ENCODE data around the gene TANGO2.

Gene TANGO2, protein sequence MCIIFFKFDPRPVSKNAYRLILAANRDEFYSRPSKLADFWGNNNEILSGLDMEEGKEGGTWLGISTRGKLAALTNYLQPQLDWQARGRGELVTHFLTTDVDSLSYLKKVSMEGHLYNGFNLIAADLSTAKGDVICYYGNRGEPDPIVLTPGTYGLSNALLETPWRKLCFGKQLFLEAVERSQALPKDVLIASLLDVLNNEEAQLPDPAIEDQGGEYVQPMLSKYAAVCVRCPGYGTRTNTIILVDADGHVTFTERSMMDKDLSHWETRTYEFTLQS
- 23.5 to 32.3 (median 29.8) reads per million in 3 donors for total RNA-seq

DNA sequence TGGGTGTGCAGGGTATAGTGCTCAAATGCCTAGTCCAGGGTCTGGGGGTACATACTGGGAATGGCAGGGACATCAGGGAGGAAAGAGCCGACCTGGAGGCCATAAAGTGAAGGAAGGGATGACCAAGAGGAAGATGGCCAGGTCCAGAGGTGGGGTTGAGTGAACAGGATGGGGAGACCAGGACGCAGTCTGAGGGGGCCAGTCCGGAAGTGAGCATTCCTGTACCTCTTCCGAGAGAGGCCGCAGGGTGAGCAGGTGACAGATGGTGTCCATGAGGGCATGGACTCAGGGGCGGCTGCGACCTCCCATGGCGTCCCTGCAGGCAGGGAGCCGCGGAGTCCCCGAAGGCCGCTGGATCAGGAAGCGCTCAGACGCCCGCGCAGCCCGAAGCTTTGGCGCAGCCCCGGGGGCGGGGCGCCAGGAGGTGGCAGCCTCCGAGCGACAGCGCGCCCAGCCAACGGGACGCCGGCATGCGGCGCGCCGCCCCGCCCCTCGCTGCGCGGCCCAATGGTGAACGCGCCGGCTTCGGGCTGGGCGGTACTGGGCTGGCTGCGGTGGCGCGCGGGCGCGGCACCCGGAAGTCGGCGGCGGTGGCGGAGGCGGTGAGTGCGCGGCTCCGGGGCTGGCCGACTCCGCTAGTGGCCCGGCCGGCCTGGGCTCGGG, at the start of gene TANGO2:
Gene TANGO2 (plus strand): TSS at position 578 of the 663 bp plus-strand sequence. CDS start 15,689 bp downstream, outside the sequence.
- no peaks in the 10 kb centered on the region for H3K9me3 ChIP-seq (ENCODE audit: control insufficient read depth, low read length)
- DNase-seq, result peak; percentile 88 to 89 (median 88)
- H3K27me3 ChIP-seq (replicated peaks; ENCODE audit: control insufficient read depth, insufficient read depth, low read length, poor library complexity, severe bottlenecking), result no peaks in the 10 kb centered on the region
- H3K4me3 ChIP-seq (ENCODE audit: insufficient read depth, low read depth, low read length, poor library complexity, severe bottlenecking), result peak within 1 kb of the TSS; percentile 98
- H3K27ac ChIP-seq (ENCODE audit: insufficient read depth, low read length, poor library complexity, severe bottlenecking), result peak within 1 kb of the TSS; percentile 82
- no peaks in the 10 kb centered on the region for H3K36me3 ChIP-seq (ENCODE audit: control insufficient read depth, insufficient read depth, low read length)
- peaks cover 25% of the 10 kb centered on the region for H3K4me1 ChIP-seq (ENCODE audit: control insufficient read depth, insufficient read depth, low read length, poor library complexity, severe bottlenecking)

DNA sequence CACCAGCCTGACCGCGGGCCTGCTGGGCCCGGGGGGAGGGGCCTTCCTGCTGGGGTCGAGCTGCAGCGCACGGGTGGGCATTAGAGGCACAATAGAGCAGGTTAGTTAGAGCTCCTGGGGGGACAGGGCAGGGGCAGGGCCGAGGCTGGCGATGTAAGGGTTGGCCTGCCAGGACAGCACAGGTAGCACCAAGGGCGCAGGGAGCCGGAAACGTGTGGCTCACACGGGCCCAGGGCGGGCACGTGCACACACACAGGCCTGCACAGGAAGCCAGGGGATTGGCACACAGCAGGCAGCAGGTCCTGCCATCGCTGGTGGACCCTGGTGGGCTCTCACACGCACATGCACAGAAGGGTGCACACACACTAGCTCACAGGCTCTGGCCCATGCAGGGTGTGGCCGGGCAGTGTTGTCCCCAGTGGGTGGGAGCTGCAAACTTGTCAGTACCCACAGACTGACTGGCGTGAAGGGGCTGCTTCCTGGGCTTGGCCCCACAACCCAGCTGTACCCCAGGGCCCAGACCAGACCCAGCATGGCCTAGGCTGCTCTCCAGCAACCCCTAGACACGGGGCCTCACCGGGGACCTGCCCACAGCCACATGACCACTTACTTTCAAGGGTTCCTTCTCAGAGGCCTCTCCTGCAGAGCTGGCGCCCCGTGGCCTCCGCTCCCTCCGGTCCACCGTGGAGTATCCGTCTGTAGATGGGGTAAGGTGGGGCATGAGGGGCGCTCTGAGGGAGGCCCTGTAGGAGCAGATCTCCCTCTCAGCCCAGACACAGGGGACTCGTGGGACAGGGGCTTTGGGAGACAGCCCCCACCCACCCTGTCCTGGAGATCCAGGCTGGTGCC, 49.4 kb upstream of the TANGO2 start:
- H3K27me3 ChIP-seq (replicated peaks; ENCODE audit: control insufficient read depth, insufficient read depth, low read length, poor library complexity, severe bottlenecking), result no peaks in the 10 kb centered on the region
- peaks cover 4% of the 10 kb centered on the region for H3K4me1 ChIP-seq (ENCODE audit: control insufficient read depth, insufficient read depth, low read length, poor library complexity, severe bottlenecking)
- no peak overlapping the region for H3K27ac ChIP-seq (ENCODE audit: insufficient read depth, low read length, poor library complexity, severe bottlenecking)
- H3K9me3 ChIP-seq (ENCODE audit: control insufficient read depth, low read length), result no peaks in the 10 kb centered on the region
- H3K4me3 ChIP-seq (ENCODE audit: insufficient read depth, low read depth, low read length, poor library complexity, severe bottlenecking), result no peak overlapping the region
- DNase-seq, result no peak
- H3K36me3 ChIP-seq (ENCODE audit: control insufficient read depth, insufficient read depth, low read length), result peaks cover 4% of the 10 kb centered on the region

DNA sequence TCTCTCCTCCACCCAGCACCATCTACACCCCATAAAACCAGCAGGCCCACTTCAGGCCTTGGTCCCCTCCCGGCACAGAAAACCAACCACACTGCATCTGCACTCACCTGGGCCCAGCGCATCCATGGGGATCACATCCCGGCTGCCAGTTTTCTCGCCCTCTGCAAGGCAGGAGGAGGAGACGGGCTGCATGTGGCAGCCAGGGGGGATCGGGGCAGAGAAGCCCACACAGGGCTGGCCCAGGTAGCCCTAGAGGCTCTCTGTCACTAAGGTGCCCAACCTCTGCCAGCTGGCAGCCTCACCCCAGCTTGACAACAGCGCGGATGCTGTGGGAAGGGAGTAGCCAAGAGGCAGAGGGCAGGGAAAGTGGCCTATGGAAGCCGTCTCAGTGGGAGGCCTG, 48.7 kb upstream of the TANGO2 start:
- peaks cover 4% of the 10 kb centered on the region for H3K4me1 ChIP-seq (ENCODE audit: control insufficient read depth, insufficient read depth, low read length, poor library complexity, severe bottlenecking)
- no peaks in the 10 kb centered on the region for H3K27me3 ChIP-seq (replicated peaks; ENCODE audit: control insufficient read depth, insufficient read depth, low read length, poor library complexity, severe bottlenecking)
- no peak overlapping the region for H3K27ac ChIP-seq (ENCODE audit: insufficient read depth, low read length, poor library complexity, severe bottlenecking)
- H3K4me3 ChIP-seq (ENCODE audit: insufficient read depth, low read depth, low read length, poor library complexity, severe bottlenecking), result no peak overlapping the region
- H3K9me3 ChIP-seq (ENCODE audit: control insufficient read depth, low read length), result no peaks in the 10 kb centered on the region
- DNase-seq, result no peak
- H3K36me3 ChIP-seq (ENCODE audit: control insufficient read depth, insufficient read depth, low read length), result no peaks in the 10 kb centered on the region

DNA sequence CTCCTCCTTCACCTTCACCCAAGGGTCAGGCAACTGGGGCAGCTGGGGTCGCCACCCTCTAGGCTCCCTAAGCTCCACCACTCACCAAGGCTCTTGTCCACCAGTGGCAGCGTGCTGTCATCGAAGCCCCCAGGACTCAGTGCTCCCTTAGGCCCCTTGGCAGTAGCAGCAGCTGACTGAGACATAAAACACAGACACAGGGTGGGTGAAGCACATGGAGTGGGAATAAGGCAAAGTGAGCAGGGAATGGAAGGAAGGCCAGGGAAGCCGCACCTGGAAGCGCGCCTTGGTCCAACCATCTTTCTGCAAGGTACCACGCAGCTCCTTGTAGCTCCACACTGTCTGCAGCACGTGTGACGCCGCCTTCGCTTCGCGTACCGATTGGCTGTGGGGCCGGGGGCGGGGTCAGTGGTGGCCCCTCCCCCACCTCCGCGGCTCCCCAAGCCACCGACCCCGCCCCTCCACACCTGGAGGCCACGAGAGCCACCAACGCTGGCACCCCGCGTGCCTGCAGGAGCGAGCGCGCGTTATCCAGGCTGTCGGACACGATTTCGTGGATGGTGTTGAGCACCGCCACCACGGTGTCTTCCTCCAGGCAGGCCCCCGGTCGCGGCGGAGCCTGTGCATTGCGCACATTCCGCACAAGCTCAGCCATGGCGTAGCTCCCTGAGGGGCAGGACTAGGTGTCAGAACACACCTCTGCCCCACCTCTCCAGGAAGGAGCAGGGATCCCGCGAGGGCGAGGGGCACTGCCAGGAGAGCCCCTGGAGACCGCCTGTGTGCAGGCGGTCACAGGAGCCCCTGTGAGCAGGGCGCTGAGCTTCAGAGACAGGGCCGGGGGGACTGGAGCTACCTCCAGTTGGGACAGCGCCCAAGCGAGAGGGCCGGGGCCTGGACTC, 48.0 kb upstream of the TANGO2 start:
- Histone ChIP-seq H3K4me1 (ENCODE audit: control insufficient read depth, insufficient read depth, low read length, poor library complexity, severe bottlenecking) (peaks cover 4% of the 10 kb centered on the region), H3K4me3 (ENCODE audit: insufficient read depth, low read depth, low read length, poor library complexity, severe bottlenecking) (no peak overlapping the region), H3K9me3 (ENCODE audit: control insufficient read depth, low read length) (no peaks in the 10 kb centered on the region), H3K27ac (ENCODE audit: insufficient read depth, low read length, poor library complexity, severe bottlenecking) (no peak overlapping the region), H3K36me3 (ENCODE audit: control insufficient read depth, insufficient read depth, low read length) (no peaks in the 10 kb centered on the region), H3K27me3 (replicated peaks; ENCODE audit: control insufficient read depth, insufficient read depth, low read length, poor library complexity, severe bottlenecking) (no peaks in the 10 kb centered on the region)
- no peak for DNase-seq

DNA sequence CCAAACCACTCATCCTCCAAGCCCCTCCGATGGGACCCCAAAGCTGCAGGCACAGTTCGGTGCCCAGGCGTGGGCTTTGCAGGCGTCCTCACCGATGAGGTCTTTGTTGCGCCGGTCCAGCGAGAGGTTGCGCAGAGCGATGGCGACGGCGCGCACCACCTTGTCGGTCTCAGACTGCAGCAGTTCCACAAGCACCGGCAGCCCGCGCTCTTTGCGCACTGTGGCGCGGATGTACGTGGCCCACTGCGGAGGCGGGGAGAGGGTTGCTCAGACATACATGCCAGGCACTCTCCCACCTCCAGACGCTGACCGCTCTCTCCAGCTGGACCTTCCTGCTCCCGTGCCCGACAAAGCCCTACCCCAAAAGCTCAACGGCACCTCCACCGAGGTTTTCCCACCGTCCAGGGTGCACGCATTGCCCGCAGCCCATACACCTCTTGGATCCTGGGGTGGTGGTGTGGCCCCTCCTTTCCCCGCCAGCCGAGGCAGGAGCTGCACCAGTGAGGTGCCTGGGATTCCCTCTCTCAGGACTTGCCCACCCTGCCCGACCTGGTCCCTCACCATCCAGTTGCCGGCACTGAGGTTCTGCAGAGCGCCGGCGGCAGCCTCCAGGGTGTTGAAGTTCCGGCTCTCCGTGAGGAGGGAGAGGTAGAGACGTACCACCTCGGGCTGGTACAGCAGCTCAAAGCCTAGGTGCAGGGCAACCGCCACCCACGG, 47.2 kb upstream of the TANGO2 start:
- H3K27ac ChIP-seq (ENCODE audit: insufficient read depth, low read length, poor library complexity, severe bottlenecking), result no peak overlapping the region
- peaks cover 4% of the 10 kb centered on the region for H3K4me1 ChIP-seq (ENCODE audit: control insufficient read depth, insufficient read depth, low read length, poor library complexity, severe bottlenecking)
- H3K36me3 ChIP-seq (ENCODE audit: control insufficient read depth, insufficient read depth, low read length), result no peaks in the 10 kb centered on the region
- no peak overlapping the region for H3K4me3 ChIP-seq (ENCODE audit: insufficient read depth, low read depth, low read length, poor library complexity, severe bottlenecking)
- H3K9me3 ChIP-seq (ENCODE audit: control insufficient read depth, low read length), result no peaks in the 10 kb centered on the region
- DNase-seq, result no peak
- H3K27me3 ChIP-seq (replicated peaks; ENCODE audit: control insufficient read depth, insufficient read depth, low read length, poor library complexity, severe bottlenecking), result no peaks in the 10 kb centered on the region

DNA sequence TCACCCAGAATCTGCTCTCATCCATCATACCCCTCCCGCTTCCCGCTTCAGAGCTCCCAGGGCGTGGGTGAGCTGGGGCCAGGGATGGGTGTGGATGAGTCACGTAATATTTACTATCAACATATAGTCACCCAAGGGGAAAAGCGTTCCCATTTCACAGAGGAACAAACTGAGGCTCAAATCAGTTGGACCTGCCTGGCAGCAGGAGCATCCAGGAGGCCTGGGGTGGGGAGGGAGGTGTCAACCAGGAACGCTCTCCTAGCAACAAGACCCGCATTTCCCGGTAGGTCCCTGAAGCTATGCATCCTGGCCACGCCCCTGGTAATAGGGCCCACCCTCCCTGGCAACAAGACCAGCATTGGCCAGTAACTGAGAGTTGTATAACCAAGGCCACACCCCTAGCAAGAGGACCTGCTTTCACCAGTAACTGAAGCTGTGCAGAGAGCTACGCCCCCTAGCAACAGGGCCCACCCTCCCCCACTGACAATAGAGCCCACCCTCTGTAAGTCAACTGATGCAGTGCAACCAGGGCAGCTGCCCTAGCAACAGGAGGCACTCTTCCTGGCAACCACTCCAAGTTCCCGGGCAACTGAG, 46.5 kb upstream of the TANGO2 start:
- Histone ChIP-seq H3K27me3 (replicated peaks; ENCODE audit: control insufficient read depth, insufficient read depth, low read length, poor library complexity, severe bottlenecking) (no peaks in the 10 kb centered on the region), H3K4me1 (ENCODE audit: control insufficient read depth, insufficient read depth, low read length, poor library complexity, severe bottlenecking) (peaks cover 4% of the 10 kb centered on the region), H3K4me3 (ENCODE audit: insufficient read depth, low read depth, low read length, poor library complexity, severe bottlenecking) (no peak overlapping the region), H3K27ac (ENCODE audit: insufficient read depth, low read length, poor library complexity, severe bottlenecking) (no peak overlapping the region), H3K9me3 (ENCODE audit: control insufficient read depth, low read length) (no peaks in the 10 kb centered on the region), H3K36me3 (ENCODE audit: control insufficient read depth, insufficient read depth, low read length) (no peaks in the 10 kb centered on the region)
- DNase-seq, result no peak

DNA sequence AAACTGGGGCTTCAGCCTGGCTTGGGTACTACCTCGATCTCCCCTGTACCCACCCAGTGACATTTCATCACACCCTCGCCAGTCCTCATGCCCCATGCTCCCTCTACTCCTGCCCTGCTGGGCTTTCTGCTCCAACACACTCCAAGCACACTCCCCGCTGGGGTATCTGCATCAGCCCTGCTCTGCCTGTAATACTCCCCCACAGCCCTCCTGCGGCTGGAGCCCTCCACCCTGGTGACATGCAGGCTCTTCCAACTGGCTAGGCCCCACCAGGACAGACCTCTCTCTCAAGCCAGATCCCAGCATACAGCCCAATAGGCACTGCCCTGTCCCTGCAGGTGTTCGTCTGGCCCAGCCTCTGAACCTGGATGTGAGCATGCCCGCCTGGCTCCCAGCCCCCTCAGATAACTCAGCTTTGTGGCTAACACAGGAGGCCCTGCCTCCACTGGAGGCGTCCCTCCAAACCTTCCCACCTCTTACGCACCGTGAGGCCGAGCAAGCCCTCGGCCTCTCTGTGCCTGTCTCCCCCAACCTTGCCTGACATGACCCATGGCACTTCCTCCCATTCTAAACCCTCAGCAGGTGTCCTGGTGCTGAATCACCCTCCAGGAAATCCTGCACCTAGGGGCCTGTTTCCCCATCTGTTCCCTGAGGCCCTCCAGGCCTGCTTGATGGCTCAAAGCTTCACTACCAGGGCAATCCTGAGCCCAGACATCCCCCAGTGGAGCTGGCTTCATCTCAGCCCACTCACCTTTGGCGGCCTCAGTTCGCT, 45.8 kb upstream of the TANGO2 start:
- no peak overlapping the region for H3K4me3 ChIP-seq (ENCODE audit: insufficient read depth, low read depth, low read length, poor library complexity, severe bottlenecking)
- H3K27me3 ChIP-seq (replicated peaks; ENCODE audit: control insufficient read depth, insufficient read depth, low read length, poor library complexity, severe bottlenecking), result no peaks in the 10 kb centered on the region
- no peak for DNase-seq
- H3K36me3 ChIP-seq (ENCODE audit: control insufficient read depth, insufficient read depth, low read length), result no peaks in the 10 kb centered on the region
- H3K4me1 ChIP-seq (ENCODE audit: control insufficient read depth, insufficient read depth, low read length, poor library complexity, severe bottlenecking), result peaks cover 4% of the 10 kb centered on the region
- H3K9me3 ChIP-seq (ENCODE audit: control insufficient read depth, low read length), result no peaks in the 10 kb centered on the region
- no peak overlapping the region for H3K27ac ChIP-seq (ENCODE audit: insufficient read depth, low read length, poor library complexity, severe bottlenecking)

DNA sequence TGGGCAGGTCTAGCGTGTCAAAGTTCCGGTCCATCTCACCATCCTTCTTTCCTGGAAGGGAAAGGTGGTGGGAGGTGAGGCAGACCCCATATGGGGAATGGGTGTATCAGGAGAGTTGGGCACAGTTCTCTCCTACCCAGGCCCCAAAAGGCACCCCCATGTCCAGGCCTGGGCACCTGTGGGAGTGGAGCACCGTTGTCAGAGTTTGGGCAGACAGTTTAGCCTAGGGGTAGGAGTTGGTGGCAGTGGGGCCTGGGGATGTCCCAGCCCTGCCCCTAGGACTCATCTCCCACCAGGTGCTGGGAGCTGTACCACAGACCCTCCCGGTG, 45.2 kb upstream of the TANGO2 start:
- Histone ChIP-seq H3K27me3 (replicated peaks; ENCODE audit: control insufficient read depth, insufficient read depth, low read length, poor library complexity, severe bottlenecking) (no peaks in the 10 kb centered on the region), H3K27ac (ENCODE audit: insufficient read depth, low read length, poor library complexity, severe bottlenecking) (no peak overlapping the region), H3K36me3 (ENCODE audit: control insufficient read depth, insufficient read depth, low read length) (no peaks in the 10 kb centered on the region), H3K4me1 (ENCODE audit: control insufficient read depth, insufficient read depth, low read length, poor library complexity, severe bottlenecking) (peaks cover 3% of the 10 kb centered on the region), H3K4me3 (ENCODE audit: insufficient read depth, low read depth, low read length, poor library complexity, severe bottlenecking) (no peak overlapping the region), H3K9me3 (ENCODE audit: control insufficient read depth, low read length) (no peaks in the 10 kb centered on the region)
- no peak for DNase-seq

All from effector memory CD4-positive, alpha-beta T cell (primary cell).